HepG2 (cell line): ENCODE data around the gene ERLEC1. TPM values are rescaled to one million over a fixed set of nuclear protein-coding genes. Genes with fewer than 3 reads are reported as not detected.

Experiments used
- AKNA ChIP-seq: sonication (generic); formaldehyde crosslinking; IDR thresholded peaks from 2 replicates; pipeline ENCODE4 v1.4.0; 2020; ENCODE audit warnings: missing genetic modification reagents, borderline replicate concordance
- ELF4 ChIP-seq: sonication (generic); formaldehyde crosslinking; IDR thresholded peaks from 2 replicates; pipeline ENCODE4 v1.5.0; 2020; ENCODE audit warnings: missing genetic modification reagents, mild to moderate bottlenecking, moderate library complexity, borderline replicate concordance
- FOXC1 ChIP-seq: sonication (generic); formaldehyde crosslinking; IDR thresholded peaks from 2 replicates; pipeline ENCODE4 v1.8.0; 2022; ENCODE audit warnings: mild to moderate bottlenecking, missing genetic modification reagents, borderline replicate concordance
- HMGA1 ChIP-seq: sonication (generic); formaldehyde crosslinking; conservative IDR thresholded peaks from 2 replicates; pipeline ENCODE4 v1.4.0; 2020; ENCODE audit warnings: missing genetic modification reagents
- HNF4G ChIP-seq, 2 experiments: sonication (generic) in 1 of 2; formaldehyde crosslinking in 1 of 2; IDR thresholded peaks; 2 replicates each; pipeline versions ENCODE4 v1.4.0 to v1.6.1; 2011 to 2020; ENCODE audit warnings: borderline replicate concordance in 2 of 2, low read depth in 2 of 2, mild to moderate bottlenecking in 2 of 2, low read length in 1 of 2, missing genetic modification reagents in 1 of 2, moderate library complexity in 1 of 2
- ISL2 ChIP-seq: sonication (generic); formaldehyde crosslinking; IDR thresholded peaks from 2 replicates; pipeline ENCODE4 v1.5.0; 2020; ENCODE audit warnings: missing genetic modification reagents
- KMT2B ChIP-seq: IDR thresholded peaks from 2 replicates; pipeline ENCODE4 v1.6.1; 2016; ENCODE audit warnings: missing genetic modification reagents, missing compliant biosample characterization
- NCOA5 ChIP-seq: sonication (generic); formaldehyde crosslinking; IDR thresholded peaks from 2 replicates; pipeline ENCODE4 v1.4.0; 2020; ENCODE audit warnings: missing genetic modification reagents
- NFIC ChIP-seq: IDR thresholded peaks from 2 replicates; pipeline ENCODE4 v1.6.1; 2012; ENCODE audit warnings: mild to moderate bottlenecking, low read length, inconsistent platforms
- SRSF9 ChIP-seq: fragments of 200-400 bp; formaldehyde crosslinking; IDR thresholded peaks from 2 replicates; pipeline ENCODE4 v1.6.1; 2018; ENCODE audit warnings: borderline replicate concordance, mild to moderate bottlenecking, low read depth, low read length; ENCODE audit not compliant: insufficient read depth, poor library complexity, severe bottlenecking
- SRY ChIP-seq: sonication (generic); formaldehyde crosslinking; IDR thresholded peaks from 2 replicates; pipeline ENCODE4 v1.8.0; 2022; ENCODE audit warnings: mild to moderate bottlenecking, missing genetic modification reagents
- TBP ChIP-seq: sonication (generic); formaldehyde crosslinking; IDR thresholded peaks from 2 replicates; pipeline ENCODE4 v1.5.0; 2020; ENCODE audit warnings: missing genetic modification reagents
- THAP11 ChIP-seq: IDR thresholded peaks from 2 replicates; pipeline ENCODE4 v1.6.1; 2016; ENCODE audit warnings: missing biosample characterization, missing genetic modification reagents
- ZC3H13 ChIP-seq: sonication (generic); formaldehyde crosslinking; IDR thresholded peaks from 2 replicates; pipeline ENCODE4 v1.8.1; 2023; ENCODE audit warnings: mild to moderate bottlenecking, missing genetic modification reagents, moderate library complexity
- ZFP37 ChIP-seq: sonication (generic); formaldehyde crosslinking; IDR thresholded peaks from 2 replicates; pipeline ENCODE4 v1.4.0; 2020; ENCODE audit warnings: missing genetic modification reagents, borderline replicate concordance
- ZFP91 ChIP-seq: sonication (generic); formaldehyde crosslinking; IDR thresholded peaks from 2 replicates; pipeline ENCODE4 v1.9.0; 2022; ENCODE audit warnings: missing genetic modification reagents, mild to moderate bottlenecking, borderline replicate concordance
- ZNF12 ChIP-seq: sonication (generic); formaldehyde crosslinking; IDR thresholded peaks from 2 replicates; pipeline ENCODE4 v1.5.0; 2020; ENCODE audit warnings: missing genetic modification reagents
- ZNF224 ChIP-seq: sonication (generic); formaldehyde crosslinking; IDR thresholded peaks from 2 replicates; pipeline ENCODE4 v1.5.0; 2020; ENCODE audit warnings: mild to moderate bottlenecking, missing genetic modification reagents
- ZNF343 ChIP-seq: sonication (generic); formaldehyde crosslinking; IDR thresholded peaks from 2 replicates; pipeline ENCODE4 v1.4.0; 2020; ENCODE audit warnings: mild to moderate bottlenecking, missing genetic modification reagents
- ZNF691 ChIP-seq: sonication (generic); formaldehyde crosslinking; IDR thresholded peaks from 2 replicates; pipeline ENCODE4 v1.4.0; 2020; ENCODE audit warnings: missing genetic modification reagents, low read depth, mild to moderate bottlenecking, borderline replicate concordance
- ZNF878 ChIP-seq: sonication (generic); formaldehyde crosslinking; IDR thresholded peaks from 2 replicates; pipeline ENCODE4 v1.8.1; 2023; ENCODE audit warnings: mild to moderate bottlenecking, missing genetic modification reagents, moderate library complexity
- ZSCAN25 ChIP-seq: sonication (generic); formaldehyde crosslinking; IDR thresholded peaks from 2 replicates; pipeline ENCODE4 v1.8.0; 2022; ENCODE audit warnings: mild to moderate bottlenecking, missing genetic modification reagents
- polyA plus RNA-seq, 8 experiments: library from polyadenylated mRNA; depleted of rRNA in 3 of 8; stranded (reverse) in 7 of 8; unstranded in 1 of 8; fragments of >200 nt; fragmentation: Illumina TruSeq in 4 of 8; extraction: Trizol in 4 of 8; gene quantifications; 2 replicates each; pipeline versions ENCODE4 v1.2.1 to v1.2.3, GENCODE V29; 2011 to 2016; ENCODE audit warnings: low read depth in 4 of 8, missing spikeins in 1 of 8, mixed read lengths in 1 of 8; ENCODE audit not compliant: insufficient read depth in 1 of 8
- total RNA-seq, 5 experiments: library from RNA; depleted of rRNA; stranded (reverse); fragments of >200 nt; fragmentation: Illumina TruSeq; extraction: Trizol; gene quantifications; 2 replicates each; pipeline ENCODE4 v1.2.3, GENCODE V29; 2016; ENCODE audit warnings: low read depth in 1 of 5

ERLEC1 gene
- total and polyA plus RNA-seq, 2 of the 13 experiments (the other 11 are each of a cell fraction or from before 2014, with no cell fraction given) = 87.3 to 88.4 TPM

- TF ChIP-seq ELF4 (CRISPR knock-in tag) (no peak; the same call in 1 of the 2 replicates), SRSF9 (no peak), ISL2 (CRISPR knock-in tag) (peak; percentile 99), HMGA1 (CRISPR knock-in tag) (no peak), ZNF12 (peak; percentile 82; the same call in 1 of the 2 replicates), HNF4G (IDR thresholded peaks at IDR 0.05; ENCODE audit: borderline replicate concordance, low read depth, low read length) (peak; percentile 92), HNF4G (CRISPR knock-in tag; IDR thresholded peaks at IDR 0.05; ENCODE audit: borderline replicate concordance, low read depth) (peak; percentile 39; the same call in 1 of the 2 replicates), KMT2B (peak; percentile 79), FOXC1 (no peak), ZSCAN25 (CRISPR knock-in tag) (no peak), NCOA5 (CRISPR knock-in tag) (no peak), ZNF878 (CRISPR knock-in tag) (peak; percentile 87; the same call in 1 of the 2 replicates), ZFP91 (CRISPR knock-in tag) (no peak), ZC3H13 (CRISPR knock-in tag) (0 out of 2 replicates have a peak, but pooled peaks have one; percentile 73), AKNA (CRISPR knock-in tag) (no peak), SRY (no peak), ZNF343 (peak; percentile 88), THAP11 (CRISPR knock-in tag) (peak; percentile 86), ZFP37 (no peak; the same call in 1 of the 2 replicates), TBP (CRISPR knock-in tag) (no peak), NFIC (peak; percentile 99), ZNF691 (no peak; the same call in 1 of the 2 replicates), ZNF224 (CRISPR knock-in tag) (no peak)
Measured at GRCh38 chr2:53826587-53827397, 39.9 kb downstream of the ERLEC1 start (continued).
